H1 (cell line): ENCODE measurements around the gene AP5S1.

Experiments used
- CHD2 ChIP-seq: IDR thresholded peaks from 2 replicates; pipeline ENCODE4 v1.6.1; 2012; ENCODE audit warnings: low read length, improper control_type of control experiment
- CTCF ChIP-seq, 3 experiments: IDR thresholded peaks; 1 replicate in 2 of 3; 2 replicates in 1 of 3; pipeline versions ENCODE4 v1.5.1 to v1.6.1; 2011; ENCODE audit warnings: low read length in 3 of 3, mild to moderate bottlenecking in 3 of 3, inconsistent platforms in 2 of 3, low read depth in 1 of 3, moderate library complexity in 1 of 3; ENCODE audit not compliant: insufficient read depth in 1 of 3; ENCODE audit errors: control extremely low read depth in 1 of 3
- EZH2 ChIP-seq: fragments of 200-600 bp; sonication (generic); IDR thresholded peaks from 2 replicates; pipeline ENCODE4 v1.7.1; 2012; ENCODE audit warnings: low read depth, mild to moderate bottlenecking, moderate library complexity, low read length, inconsistent platforms; ENCODE audit not compliant: severe bottlenecking
- HDAC2 ChIP-seq, 2 experiments: fragments of 300-600 bp in 1 of 2; sonication (generic) in 1 of 2; IDR thresholded peaks; 2 replicates each; pipeline ENCODE4 v1.6.1; 2011 to 2012; ENCODE audit warnings: low read depth in 2 of 2, low read length in 2 of 2, mild to moderate bottlenecking in 2 of 2, moderate library complexity in 2 of 2, borderline replicate concordance in 1 of 2, inconsistent platforms in 1 of 2
- KDM5A ChIP-seq: fragments of 200-600 bp; IDR thresholded peaks from 2 replicates; pipeline ENCODE4 v1.7.1; 2012; ENCODE audit warnings: mild to moderate bottlenecking, low read length, inconsistent platforms, mixed read lengths
- NANOG ChIP-seq: IDR thresholded peaks from 2 replicates; pipeline ENCODE4 v1.6.1; 2011; ENCODE audit warnings: low read length, low read depth, mild to moderate bottlenecking, inconsistent platforms; ENCODE audit not compliant: insufficient read depth, poor library complexity, severe bottlenecking
- POLR2A ChIP-seq, 2 experiments: IDR thresholded peaks; 1 replicate in 1 of 2; 2 replicates in 1 of 2; pipeline ENCODE4 v1.6.1; 2011; ENCODE audit warnings: low read depth in 2 of 2, low read length in 2 of 2, mild to moderate bottlenecking in 2 of 2; ENCODE audit errors: control extremely low read depth in 1 of 2
- SP1 ChIP-seq: IDR thresholded peaks from 2 replicates; pipeline ENCODE4 v1.6.1; 2011; ENCODE audit warnings: low read depth, low read length
- SP2 ChIP-seq: IDR thresholded peaks from 2 replicates; pipeline ENCODE4 v1.6.1; 2012; ENCODE audit warnings: mild to moderate bottlenecking, low read length, inconsistent platforms
- TEAD4 ChIP-seq: IDR thresholded peaks from 2 replicates; pipeline ENCODE4 v1.6.1; 2012; ENCODE audit warnings: low read depth, low read length, inconsistent platforms, mixed read lengths
- ZNF274 ChIP-seq: IDR thresholded peaks from 2 replicates; pipeline ENCODE4 v1.7.0; 2012; ENCODE audit warnings: low read length, borderline replicate concordance; ENCODE audit errors: extremely low read depth
- TF ChIP-seq, protein P1 (sequence below): IDR thresholded peaks from 2 replicates; pipeline ENCODE4 v1.6.1; 2011; ENCODE audit warnings: low read length, improper control_type of control experiment

DNA sequence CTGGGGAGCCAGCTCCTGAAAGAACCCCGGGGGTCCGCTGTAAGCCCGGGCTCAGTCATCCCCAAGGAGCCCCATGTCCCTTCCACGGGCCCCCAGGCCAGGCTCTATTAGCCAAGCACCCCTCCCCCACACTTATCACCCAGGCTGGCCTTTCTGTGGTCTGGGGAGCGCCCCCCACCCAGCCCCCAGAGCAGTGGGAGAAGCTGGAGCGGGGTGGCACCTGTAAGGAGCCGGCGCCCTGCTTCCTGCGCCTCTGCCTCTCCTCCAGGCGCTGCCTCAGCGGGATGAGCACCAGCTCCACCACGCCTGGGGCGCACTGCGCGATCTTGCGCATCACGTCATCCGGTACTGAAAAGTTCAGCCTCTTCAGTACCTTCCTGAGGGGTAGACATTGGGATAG lies 41.4 kb upstream of the AP5S1 start:
- no peak for TF ChIP-seq TEAD4
- TF ChIP-seq SP1 = no peak
- no peak for TF ChIP-seq KDM5A
- no peak for TF ChIP-seq CTCF (IDR thresholded peaks at IDR 0.05; ENCODE audit: control extremely low read depth in 1 of 3, insufficient read depth in 1 of 3, low read depth in 1 of 3, low read length in 3 of 3)
- no peak for TF ChIP-seq EZH2
- TF ChIP-seq, protein P1, sequence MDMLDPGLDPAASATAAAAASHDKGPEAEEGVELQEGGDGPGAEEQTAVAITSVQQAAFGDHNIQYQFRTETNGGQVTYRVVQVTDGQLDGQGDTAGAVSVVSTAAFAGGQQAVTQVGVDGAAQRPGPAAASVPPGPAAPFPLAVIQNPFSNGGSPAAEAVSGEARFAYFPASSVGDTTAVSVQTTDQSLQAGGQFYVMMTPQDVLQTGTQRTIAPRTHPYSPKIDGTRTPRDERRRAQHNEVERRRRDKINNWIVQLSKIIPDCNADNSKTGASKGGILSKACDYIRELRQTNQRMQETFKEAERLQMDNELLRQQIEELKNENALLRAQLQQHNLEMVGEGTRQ = no peak
- no peak for TF ChIP-seq ZNF274
- no peak for TF ChIP-seq CHD2
- no peak for TF ChIP-seq POLR2A (IDR thresholded peaks at IDR 0.05; ENCODE audit: control extremely low read depth in 1 of 2, low read depth in 2 of 2, low read length in 2 of 2)
- TF ChIP-seq SP2 = no peak
- no peak for TF ChIP-seq NANOG
- no peak for TF ChIP-seq HDAC2 (IDR thresholded peaks at IDR 0.05; ENCODE audit: borderline replicate concordance in 1 of 2, low read depth in 2 of 2, low read length in 2 of 2)
